Measurements from ENCODE around the gene WDR35. TPM values are rescaled to one million over a fixed set of nuclear protein-coding genes. Genes with fewer than 3 reads are reported as not detected.

Gene WDR35
- 21.0 and 22.1 TPM in 2 replicates for total RNA-seq (ENCODE audit: low replicate concordance)

- DNase-seq (ENCODE audit: low read depth), result peak; percentile 80
- peak within 1 kb of the TSS; percentile 91 for H3K4me3 ChIP-seq (ENCODE audit: low read depth, low read length)
- no peak for TF ChIP-seq CTCF (IDR thresholded peaks at IDR 0.05; ENCODE audit: insufficient read depth, low read length)
These were observed at the start of gene WDR35 for GRCh38 chr2:19989667-19990415. TSS of gene WDR35 (minus strand) at chr2:19990105. CDS start at chr2:19990015, 90 bp downstream.

GRCh38 chr2:20037660-20038059, 47.8 kb upstream of the WDR35 start:
- no peak overlapping the region for H3K4me3 ChIP-seq (ENCODE audit: low read depth, low read length)
- DNase-seq (ENCODE audit: low read depth), result no peak
- no peak for TF ChIP-seq CTCF (IDR thresholded peaks at IDR 0.05; ENCODE audit: insufficient read depth, low read length)

GRCh38 chr2:20035955-20036666, 46.2 kb upstream of the WDR35 start:
- no peak for TF ChIP-seq CTCF (IDR thresholded peaks at IDR 0.05; ENCODE audit: insufficient read depth, low read length)
- H3K4me3 ChIP-seq (ENCODE audit: low read depth, low read length), result no peak overlapping the region
- no peak for DNase-seq (ENCODE audit: low read depth)

GRCh38 chr2:20034821-20035220, 44.9 kb upstream of the WDR35 start:
- TF ChIP-seq CTCF (IDR thresholded peaks at IDR 0.05; ENCODE audit: insufficient read depth, low read length), result no peak
- no peak for DNase-seq (ENCODE audit: low read depth)
- no peak overlapping the region for H3K4me3 ChIP-seq (ENCODE audit: low read depth, low read length)

- H3K4me3 ChIP-seq (ENCODE audit: low read depth, low read length), result no peak overlapping the region
- TF ChIP-seq CTCF (IDR thresholded peaks at IDR 0.05; ENCODE audit: insufficient read depth, low read length), result no peak
- DNase-seq (ENCODE audit: low read depth), result no peak
These were observed 44.3 kb upstream of the WDR35 start for GRCh38 chr2:20034218-20034617.

DNA sequence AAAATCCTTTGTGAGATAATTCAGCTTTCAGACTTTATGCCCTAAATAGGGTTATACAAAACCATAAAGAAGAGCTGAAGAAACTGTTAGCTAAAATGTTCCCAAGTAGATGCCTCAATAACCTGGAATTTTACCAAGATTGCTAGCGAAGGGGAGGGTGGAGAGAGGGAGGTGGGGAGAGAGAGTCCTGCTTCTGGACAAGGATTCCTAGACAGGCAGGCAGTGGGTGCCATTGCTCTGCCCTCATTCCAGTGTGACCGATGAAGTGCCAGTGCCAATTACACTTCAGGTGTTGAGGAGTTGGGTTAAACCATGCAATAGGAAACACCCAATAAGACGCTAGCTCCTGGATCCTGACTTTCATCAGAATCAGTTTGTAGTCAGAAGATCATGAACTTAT, 43.4 kb upstream of the WDR35 start:
- DNase-seq (ENCODE audit: low read depth), result no peak
- no peak for TF ChIP-seq CTCF (IDR thresholded peaks at IDR 0.05; ENCODE audit: insufficient read depth, low read length)
- no peak overlapping the region for H3K4me3 ChIP-seq (ENCODE audit: low read depth, low read length)

All from fibroblast of the aortic adventitia (primary cell).